OCI-LY3 (cell line): ENCODE measurements around the gene HYAL2.

Source experiments
- H2AFZ ChIP-seq: fragments of 200-600, 300-600 bp; shearing (Covaris generic); 2 replicates; pipeline ENCODE4 v1.6.0; 2014; ENCODE audit warnings: antibody characterized with exemption, low read depth, low read length
- H3K27ac ChIP-seq: fragments of 200-600, 300-600 bp; sonication (generic); 2 replicates; pipeline ENCODE4 v1.5.1; 2014; ENCODE audit warnings: mild to moderate bottlenecking, low read length, moderate library complexity, mixed read lengths
- H3K27me3 ChIP-seq: fragments of 200-600, 300-600 bp; sonication (generic); 2 replicates; pipeline ENCODE4 v1.6.1; 2014; ENCODE audit warnings: low read depth, low read length, mixed read lengths
- H3K36me3 ChIP-seq: fragments of 200-600, 300-600 bp; sonication (generic); replicated peaks from 2 replicates; pipeline ENCODE3; 2014; ENCODE audit warnings: low read depth, low read length, mixed read lengths
- H3K4me1 ChIP-seq: fragments of 300-600, 200-600 bp; sonication (generic); 2 replicates; pipeline ENCODE4 v1.6.1; 2014; ENCODE audit warnings: low read length, mixed read lengths
- H3K4me2 ChIP-seq: fragments of 200-600, 300-600 bp; sonication (generic); 2 replicates; pipeline ENCODE4 v1.6.1; 2014; ENCODE audit warnings: low read length, mixed read lengths
- H3K4me3 ChIP-seq: fragments of 300-600, 200-600 bp; sonication (generic); 2 replicates; pipeline ENCODE4 v1.5.1; 2014; ENCODE audit warnings: antibody characterized with exemption, mild to moderate bottlenecking, low read length, moderate library complexity
- H3K79me2 ChIP-seq: fragments of 300-600, 200-600 bp; shearing (Covaris generic); 2 replicates; pipeline ENCODE4 v1.6.1; 2014; ENCODE audit warnings: mild to moderate bottlenecking, low read length, mixed read lengths
- H3K9ac ChIP-seq: fragments of 300-600, 200-600 bp; shearing (Covaris generic); 2 replicates; pipeline ENCODE4 v1.6.0; 2014; ENCODE audit warnings: mild to moderate bottlenecking, low read length, moderate library complexity
- H3K9me3 ChIP-seq: fragments of 200-600, 300-600 bp; shearing (Covaris generic); 2 replicates; pipeline ENCODE4 v1.6.1; 2014; ENCODE audit warnings: low read length, mixed read lengths; ENCODE audit not compliant: insufficient read depth
- H4K20me1 ChIP-seq: fragments of 200-600, 300-600 bp; sonication (generic); 2 replicates; pipeline ENCODE4 v1.6.1; 2016; ENCODE audit warnings: low read length, mixed read lengths; ENCODE audit not compliant: insufficient read depth
- CTCF ChIP-seq: fragments of 200-600, 300-600 bp; sonication (generic); IDR thresholded peaks from 2 replicates; pipeline ENCODE4 v1.5.1; 2014; ENCODE audit warnings: antibody characterized with exemption, low read length, low read depth
- EZH2phosphoT487 ChIP-seq: fragments of 200-600 bp; shearing (Covaris generic); IDR thresholded peaks from 2 replicates; pipeline ENCODE4 v1.6.1; 2018; ENCODE audit warnings: antibody characterized with exemption, mixed run types, low read depth

Gene HYAL2

GRCh38 chr3:50352781-50353180 is 30.2 kb upstream of the HYAL2 start:
- TF ChIP-seq CTCF (peak; percentile 31), EZH2phosphoT487 (no peak)

GRCh38 chr3:50351323-50351697 is 28.8 kb upstream of the HYAL2 start:
- Histone ChIP-seq H3K27me3 (no peaks in the 10 kb centered on the region), H4K20me1 (0 out of 2 replicates have a peak, but pooled peaks cover 4% of the 10 kb centered on the region), H2AFZ (no peak overlapping the region), H3K4me3 (peak overlapping the region; percentile 84), H3K9ac (peak overlapping the region; percentile 78), H3K9me3 (no peaks in the 10 kb centered on the region), H3K79me2 (peaks cover 31% of the 10 kb centered on the region), H3K27ac (0 out of 2 replicates have a peak overlapping the region, but pooled peaks have one; percentile 71), H3K4me1 (peaks cover 18% of the 10 kb centered on the region), H3K36me3 (peaks cover 24% of the 10 kb centered on the region), H3K4me2 (peak overlapping the region; percentile 87)
- TF ChIP-seq EZH2phosphoT487 = no peak
- TF ChIP-seq CTCF = no peak

More at GRCh38 chr3:50352781-50353180, 30.2 kb upstream of the HYAL2 start:
- Histone ChIP-seq H3K27me3 (no peaks in the 10 kb centered on the region), H3K9ac (no peak overlapping the region), H3K4me3 (no peak overlapping the region), H4K20me1 (0 out of 2 replicates have a peak, but pooled peaks cover 10% of the 10 kb centered on the region), H3K4me1 (peaks cover 28% of the 10 kb centered on the region), H3K79me2 (peaks cover 46% of the 10 kb centered on the region), H3K36me3 (peaks cover 28% of the 10 kb centered on the region), H3K27ac (no peak overlapping the region), H3K4me2 (no peak overlapping the region), H2AFZ (no peak overlapping the region), H3K9me3 (no peaks in the 10 kb centered on the region)

- Histone ChIP-seq H3K4me1 (peaks cover 18% of the 10 kb centered on the region), H2AFZ (peak within 1 kb of the TSS; percentile 91), H3K27ac (peak within 1 kb of the TSS; percentile 71), H3K36me3 (peaks cover 19% of the 10 kb centered on the region), H3K27me3 (no peaks in the 10 kb centered on the region), H3K79me2 (peaks cover 25% of the 10 kb centered on the region), H3K4me3 (peak within 1 kb of the TSS; percentile 84), H4K20me1 (0 out of 2 replicates have a peak, but pooled peaks cover 2% of the 10 kb centered on the region), H3K9me3 (no peaks in the 10 kb centered on the region), H3K9ac (peak within 1 kb of the TSS; percentile 78), H3K4me2 (peak within 1 kb of the TSS; percentile 87)
- TF ChIP-seq EZH2phosphoT487 (no peak), CTCF (no peak)
Observed at GRCh38 chr3:50350527-50351322, 28.2 kb upstream of the HYAL2 start, which contains the start of the genes CYB561D2 and NPRL2. TSS of gene CYB561D2 (plus strand) at chr3:50350862. CDS start at chr3:50351434, 572 bp downstream. TSS of gene NPRL2 (minus strand) at chr3:50350775. CDS start at chr3:50350652, 123 bp downstream.

- no peaks in the 10 kb centered on the region for H3K9me3 ChIP-seq
- H3K36me3 ChIP-seq = peaks cover 20% of the 10 kb centered on the region
- H3K4me3 ChIP-seq = peak overlapping the region; percentile 84
- TF ChIP-seq CTCF (no peak), EZH2phosphoT487 (no peak)
- no peaks in the 10 kb centered on the region for H4K20me1 ChIP-seq
- H3K4me1 ChIP-seq = peaks cover 18% of the 10 kb centered on the region
- peak overlapping the region; percentile 78 for H3K9ac ChIP-seq
- H3K79me2 ChIP-seq = peaks cover 23% of the 10 kb centered on the region
- peak overlapping the region; percentile 71 for H3K27ac ChIP-seq
- peak overlapping the region; percentile 91 for H2AFZ ChIP-seq
- peak overlapping the region; percentile 87 for H3K4me2 ChIP-seq
- no peaks in the 10 kb centered on the region for H3K27me3 ChIP-seq
Observed at GRCh38 chr3:50350213-50350526, 27.6 kb upstream of the HYAL2 start.
